Heart left ventricle (tissue), 16 donors: Measurements from ENCODE around the gene SGO1. TPM values are rescaled to one million over a fixed set of nuclear protein-coding genes. Genes with fewer than 3 reads are reported as not detected.

ENCODE experiments used
- ATAC-seq, 4 donors: fragments of 200-7000 bp; cut with Tn5 transposase; one replicate each; pipeline ENCODE4 v1.9.1; 2020 to 2022; ENCODE audit warnings: moderate library complexity in 4 of 4, mild to moderate bottlenecking in 3 of 4, moderate number of reproducible peaks in 1 of 4
- DNase-seq, 5 donors: peaks; one replicate each; pipeline ENCODE4 v3.0.0-alpha.2; 2020
- H3K27ac ChIP-seq, 12 donors: fragments of 200-600 bp; sonication (generic) in 4 of 12; one replicate each; pipeline versions ENCODE4 v1.5.0 to v1.8.0; 2016 to 2022; ENCODE audit warnings: mild to moderate bottlenecking in 2 of 12
- H3K27me3 ChIP-seq, 9 donors: fragments of 200-600 bp; sonication (generic) in 2 of 9; one replicate each; pipeline versions ENCODE4 v1.5.1 to v1.8.0; 2016 to 2022; ENCODE audit warnings: mild to moderate bottlenecking in 3 of 9
- H3K36me3 ChIP-seq, 9 donors: fragments of 200-600 bp; sonication (generic) in 2 of 9; one replicate each; pipeline versions ENCODE4 v1.5.0 to v1.8.0; 2018 to 2022; ENCODE audit warnings: mild to moderate bottlenecking in 2 of 9
- H3K4me1 ChIP-seq, 12 donors: fragments of 200-600 bp; sonication (generic) in 4 of 12; one replicate each; pipeline versions ENCODE4 v1.5.0 to v1.8.0; 2016 to 2022; ENCODE audit warnings: mild to moderate bottlenecking in 3 of 12
- H3K4me3 ChIP-seq, 12 donors: fragments of 200-600 bp; sonication (generic) in 4 of 12; one replicate each; pipeline versions ENCODE4 v1.5.0 to v1.8.0; 2017 to 2022; ENCODE audit warnings: mild to moderate bottlenecking in 9 of 12, moderate library complexity in 4 of 12
- H3K9me3 ChIP-seq, 12 donors: fragments of 200-600 bp; sonication (generic) in 4 of 12; one replicate each; pipeline versions ENCODE4 v1.5.0 to v1.8.0; 2016 to 2022; ENCODE audit warnings: mild to moderate bottlenecking in 1 of 12
- POLR2A ChIP-seq, 2 donors: fragments of 450-650 bp; IDR thresholded peaks; one replicate each; pipeline ENCODE4 v1.6.1; 2017; ENCODE audit warnings: antibody characterized with exemption in 2 of 2, mild to moderate bottlenecking in 2 of 2, moderate library complexity in 2 of 2
- WGBS, 4 donors: extraction: QIAGEN DNeasy Blood & Tissue Kit in 2 of 4; methylation state at CpG; one replicate each; pipeline versions ENCODE4 v1.1.5 to v1.1.7; 2013 to 2018; 5-methylcytosine and 5-hydroxymethylcytosine counted together
- intact Hi-C, 10 donors: fragments of 100-400 bp; cut with DNase I; formaldehyde crosslinking; loops; one replicate each; pipeline versions ENCODE4 v1.11.1 to v1.14.2; 2022
- polyA plus RNA-seq, 2 donors: library from polyadenylated mRNA; stranded (reverse); fragments of 200-250 nt; gene quantifications; one replicate each; pipeline ENCODE4 v1.2.3, GENCODE V29; 2013
- total RNA-seq, 9 donors: library from RNA; depleted of rRNA in 2 of 9; stranded (reverse); fragments of >200 nt in 2 of 9; fragmentation: NEBNext Ultra II Directional in 3 of 9; extraction: Animal tissue kit (Norgen Biotek cat#: 25700) in 3 of 9; gene quantifications; one replicate each; pipeline versions ENCODE4 v1.1.0 to v1.2.4, GENCODE V29; 2016 to 2023
- TF ChIP-seq, protein P1 (sequence below), 12 donors: fragments of 200-600 bp; sonication (generic) in 4 of 12; IDR thresholded peaks; one replicate each; pipeline versions ENCODE4 v1.5.0 to v1.8.0; 2018 to 2022; ENCODE audit warnings: antibody characterized with exemption in 12 of 12, mild to moderate bottlenecking in 5 of 12
- donor health status: ischemic (EF 13 %, LVEDD 7.1; RV severe dilation, severe dysfunction).
- donor health status: healthy with polysubstance abuse.
- donor health status: DM: no; HTN: yes; CAD: no.
- donor health status: DM: no; HTN: no; CAD: no.
- donor health status: ischemic (EF 25% LVEDD 6.9; RV normal size, moderate dysfunction).
- donor health status: ischemic (EF 25% LVEDD 5.7; RV mildly dilated, moderate dysfunction).
- donor health status: healthy.
- donor health status: DM: yes; HTN: yes; CAD: no.
- donor health status: ischemic (EF 35%, LVEDD 5.7; RV mildly dilated, moderate dysfunction).
- donor health status: nonischemic (EF 11% LVEDD 7.7; RV severe dilation, severe dysfunction).
- donor health status: DM: yes; HTN: yes; CAD: no.
- donor health status: PGD.
- donor health status: ischemic (EF 29% LVEDD 5.4; RV normal size, mild dysfunction).
- donor health status: nonischemic (EF 23%, LVEDD 6.1; RV moderate dilation, normal function).

The SGO1 gene
- total and polyA plus RNA-seq, 11 donors, result 0.04 to 2.8 (median 0.28) TPM; not detected in 5

DNA sequence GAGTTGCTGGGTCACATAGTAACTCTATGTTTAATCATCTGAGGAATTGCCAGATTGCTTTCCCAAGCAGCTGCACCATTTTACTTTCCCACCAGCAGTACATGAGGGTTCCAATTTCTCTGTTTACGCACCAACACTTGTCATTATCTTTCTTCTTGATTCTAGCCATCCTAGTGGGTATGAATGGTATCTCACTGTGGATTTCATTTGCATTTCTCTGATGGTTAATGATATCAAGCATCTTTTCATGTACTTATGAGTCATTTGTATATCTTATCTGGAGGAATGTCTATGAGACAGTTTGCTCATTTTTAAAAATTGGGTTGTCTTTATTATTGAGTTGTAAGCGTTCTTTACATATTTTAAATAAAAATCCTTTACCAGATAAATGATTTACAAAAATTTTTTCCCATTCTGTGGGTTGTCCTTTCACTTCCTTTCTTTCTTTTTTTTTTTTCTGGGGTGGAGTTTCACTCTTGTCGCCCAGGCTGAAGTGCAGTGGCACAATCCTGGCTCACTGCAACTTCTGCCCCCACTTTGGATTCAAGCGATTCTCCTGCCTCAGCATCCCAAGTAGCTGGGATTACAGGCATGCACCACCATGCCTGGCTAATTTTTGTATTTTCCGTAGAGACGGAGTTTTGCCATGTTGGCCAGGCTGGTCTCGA is 8.9 kb upstream of the SGO1 start:
- Histone ChIP-seq H3K9me3 (no peaks in the 10 kb centered on the region), H3K36me3 (no peaks in the 10 kb centered on the region), H3K4me1 (no peaks in the 10 kb centered on the region), H3K4me3 (no peak overlapping the region), H3K27ac (no peak overlapping the region), H3K27me3 (no peaks in the 10 kb centered on the region)
- DNase-seq (no peak), ATAC-seq (no peak)
- TF ChIP-seq, protein P1, sequence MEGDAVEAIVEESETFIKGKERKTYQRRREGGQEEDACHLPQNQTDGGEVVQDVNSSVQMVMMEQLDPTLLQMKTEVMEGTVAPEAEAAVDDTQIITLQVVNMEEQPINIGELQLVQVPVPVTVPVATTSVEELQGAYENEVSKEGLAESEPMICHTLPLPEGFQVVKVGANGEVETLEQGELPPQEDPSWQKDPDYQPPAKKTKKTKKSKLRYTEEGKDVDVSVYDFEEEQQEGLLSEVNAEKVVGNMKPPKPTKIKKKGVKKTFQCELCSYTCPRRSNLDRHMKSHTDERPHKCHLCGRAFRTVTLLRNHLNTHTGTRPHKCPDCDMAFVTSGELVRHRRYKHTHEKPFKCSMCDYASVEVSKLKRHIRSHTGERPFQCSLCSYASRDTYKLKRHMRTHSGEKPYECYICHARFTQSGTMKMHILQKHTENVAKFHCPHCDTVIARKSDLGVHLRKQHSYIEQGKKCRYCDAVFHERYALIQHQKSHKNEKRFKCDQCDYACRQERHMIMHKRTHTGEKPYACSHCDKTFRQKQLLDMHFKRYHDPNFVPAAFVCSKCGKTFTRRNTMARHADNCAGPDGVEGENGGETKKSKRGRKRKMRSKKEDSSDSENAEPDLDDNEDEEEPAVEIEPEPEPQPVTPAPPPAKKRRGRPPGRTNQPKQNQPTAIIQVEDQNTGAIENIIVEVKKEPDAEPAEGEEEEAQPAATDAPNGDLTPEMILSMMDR (IDR thresholded peaks at IDR 0.05), result no peak
- TF ChIP-seq POLR2A (IDR thresholded peaks at IDR 0.05), result no peak
- 93 to 96% (median 94%) methylated on average over 7 of the region's 7 CpGs for WGBS, 4 donors
- intact Hi-C loops, result no loop called here

DNA sequence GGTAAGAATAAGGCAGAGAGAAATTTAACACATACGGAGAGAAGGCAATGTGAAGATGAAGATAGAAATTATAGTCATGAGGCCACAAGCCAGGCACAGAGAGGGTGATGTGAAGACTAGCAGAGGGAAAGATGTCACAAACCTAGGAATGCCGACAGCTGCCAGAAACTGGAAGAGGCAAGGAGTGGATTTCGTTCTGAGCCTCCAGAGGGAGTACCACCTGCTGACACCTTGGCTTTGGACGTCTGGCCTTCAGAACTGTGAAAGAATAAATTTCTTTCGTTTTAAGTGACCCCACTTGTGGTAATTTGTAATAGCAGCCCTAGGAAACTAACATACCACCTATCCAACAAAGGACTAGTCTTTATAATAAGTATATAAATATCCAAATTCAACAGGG is 5.0 kb upstream of the SGO1 start:
- H3K27me3 ChIP-seq, result no peaks in the 10 kb centered on the region
- H3K9me3 ChIP-seq, result no peaks in the 10 kb centered on the region
- DNase-seq, result no peak
- TF ChIP-seq, protein P1 (IDR thresholded peaks at IDR 0.05), result no peak
- no peak for TF ChIP-seq POLR2A (IDR thresholded peaks at IDR 0.05)
- no peaks in the 10 kb centered on the region for H3K36me3 ChIP-seq
- ATAC-seq, result no peak
- H3K4me1 ChIP-seq, result peaks cover 0 to 11% (median 3%) of the 10 kb centered on the region in 12 donors
- H3K4me3 ChIP-seq, result no peak overlapping the region
- intact Hi-C loops, result no loop called here
- no peak overlapping the region for H3K27ac ChIP-seq
- 57 to 66% (median 61%) methylated on average over 5 of the region's 5 CpGs for WGBS, 4 donors

DNA sequence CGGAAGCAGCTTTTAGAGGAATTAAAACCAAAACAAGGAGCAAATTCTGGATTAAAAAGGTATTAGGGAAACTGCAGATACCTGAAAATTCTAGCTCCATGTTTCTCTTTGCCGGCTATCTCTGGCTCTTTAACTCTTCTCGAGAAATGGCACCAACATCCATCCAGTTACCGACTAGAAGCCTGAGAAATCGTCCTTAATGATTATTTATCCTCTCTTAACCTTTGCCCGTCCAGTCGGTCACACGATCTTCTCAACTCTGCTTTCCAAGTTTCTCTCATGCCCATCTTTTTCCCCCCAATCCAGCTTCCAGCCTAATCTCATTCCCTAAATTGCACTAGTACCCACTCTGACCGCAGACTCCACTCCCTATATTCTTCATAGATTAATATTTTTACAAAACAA is 596 bp upstream of the SGO1 start:
- TF ChIP-seq POLR2A (IDR thresholded peaks at IDR 0.05), result no peak
- TF ChIP-seq, protein P1 (IDR thresholded peaks at IDR 0.05), result no peak
- peak overlapping the region; percentile 47 to 85 (median 66) for H3K4me3 ChIP-seq
- H3K36me3 ChIP-seq, result no peaks in the 10 kb centered on the region
- peak overlapping the region; percentile 77 to 98 (median 89) for H3K27ac ChIP-seq
- no peak for DNase-seq
- H3K9me3 ChIP-seq, result no peaks in the 10 kb centered on the region
- WGBS, 4 donors, result 2 to 4% (median 3%) methylated on average over 9 of the region's 9 CpGs
- ATAC-seq, result peak in 2 of 4 donors; percentile 2 to 6
- no peaks in the 10 kb centered on the region for H3K27me3 ChIP-seq
- peaks cover 0 to 21% (median 8%) of the 10 kb centered on the region in 12 donors for H3K4me1 ChIP-seq
- intact Hi-C loops, result loop anchor here in 9 of 10 donors (1.0 to 10.0 kb wide), 11 partner anchors 44 to 302 kb away; partner anchors contain the start of genes KAT2B (in 7 of the 9) and RAB5A (in 6 of the 9)

DNA sequence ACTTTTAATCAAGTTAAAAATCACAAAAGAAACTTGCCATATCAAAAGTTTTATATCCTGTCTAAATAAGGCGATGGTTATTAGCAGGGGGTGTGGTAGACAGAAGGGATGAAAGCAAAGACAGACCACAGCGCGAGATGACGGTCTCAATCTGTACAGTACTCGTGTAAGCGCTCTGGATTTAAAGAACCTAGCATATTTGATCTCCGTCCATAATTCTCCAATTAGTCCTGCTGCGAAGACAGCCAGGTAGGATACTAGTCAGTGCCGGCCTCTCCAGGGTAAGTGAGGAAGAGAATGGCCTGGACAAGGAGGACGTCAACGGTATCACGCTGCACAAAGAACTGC is 701 bp downstream of the SGO1 start:
- no peak for DNase-seq
- Histone ChIP-seq H3K4me1 (peaks cover 0 to 21% (median 8%) of the 10 kb centered on the region in 12 donors), H3K4me3 (peak overlapping the region; percentile 47 to 85 (median 66)), H3K27me3 (no peaks in the 10 kb centered on the region), H3K9me3 (no peaks in the 10 kb centered on the region), H3K27ac (peak overlapping the region in 1 of 12 donors; percentile 98), H3K36me3 (no peaks in the 10 kb centered on the region)
- WGBS, 4 donors, result 4 to 7% (median 5%) methylated on average over 12 of the region's 12 CpGs
- intact Hi-C loops, result loop anchor here in 8 of 10 donors (5.0 to 10.0 kb wide), 8 partner anchors 43 to 301 kb away; partner anchors contain the start of genes KAT2B (in 4 of the 8) and RAB5A (in 4 of the 8)
- no peak for TF ChIP-seq POLR2A (IDR thresholded peaks at IDR 0.05)
- TF ChIP-seq, protein P1 (IDR thresholded peaks at IDR 0.05), result no peak
- ATAC-seq, result no peak
